Measurements from ENCODE around the gene CACNB2. TPM values are rescaled to one million over a fixed set of nuclear protein-coding genes. Genes with fewer than 3 reads are reported as not detected.

The CACNB2 gene
- total RNA-seq, 1 donor from 2014 or later: not detected

- Mint-ChIP-seq H3K4me3 (no peak overlapping the region), H3K36me3 (ENCODE audit: low read depth) (no peaks in the 10 kb centered on the region), H3K4me1 (no peaks in the 10 kb centered on the region), H3K27ac (no peak overlapping the region), H3K27me3 (no peaks in the 10 kb centered on the region), H3K9me3 (no peaks in the 10 kb centered on the region)
- ChIA-PET POLR2A (no interaction called here), CTCF (no interaction called here)
- no peak for TF ChIP-seq CTCF (IDR thresholded peaks at IDR 0.05)
- intact Hi-C loops (cut with micrococcal nuclease): no loop called here
- DNase-seq: no peak
- ATAC-seq (ENCODE audit: low read depth): no peak
These were observed 26.3 kb upstream of the CACNB2 start for GRCh38 chr10:18113881-18114280.

GRCh38 chr10:18117276-18117675 lies 22.9 kb upstream of the CACNB2 start:
- Mint-ChIP-seq H3K27ac (no peak overlapping the region), H3K9me3 (no peaks in the 10 kb centered on the region), H3K4me1 (no peaks in the 10 kb centered on the region), H3K36me3 (ENCODE audit: low read depth) (no peaks in the 10 kb centered on the region), H3K4me3 (no peak overlapping the region), H3K27me3 (no peaks in the 10 kb centered on the region)
- ChIA-PET POLR2A (no interaction called here), CTCF (no interaction called here)
- DNase-seq (no peak), ATAC-seq (ENCODE audit: low read depth) (no peak)
- intact Hi-C loops (cut with micrococcal nuclease): no loop called here
- TF ChIP-seq CTCF (IDR thresholded peaks at IDR 0.05): no peak

- TF ChIP-seq CTCF (IDR thresholded peaks at IDR 0.05): no peak
- DNase-seq (no peak), ATAC-seq (ENCODE audit: low read depth) (no peak)
- Mint-ChIP-seq H3K4me1 (no peaks in the 10 kb centered on the region), H3K27ac (no peak overlapping the region), H3K9me3 (no peaks in the 10 kb centered on the region), H3K4me3 (no peak overlapping the region), H3K36me3 (ENCODE audit: low read depth) (no peaks in the 10 kb centered on the region), H3K27me3 (no peaks in the 10 kb centered on the region)
- intact Hi-C loops (cut with micrococcal nuclease): no loop called here
- ChIA-PET POLR2A (no interaction called here), CTCF (no interaction called here)
These were observed 17.5 kb upstream of the CACNB2 start for GRCh38 chr10:18122753-18123152.

- no peaks in the 10 kb centered on the region for H3K4me1 Mint-ChIP-seq
- no peak for TF ChIP-seq CTCF (IDR thresholded peaks at IDR 0.05)
- ChIA-PET CTCF (no interaction called here), POLR2A (no interaction called here)
- ATAC-seq (ENCODE audit: low read depth) (no peak), DNase-seq (no peak)
- intact Hi-C loops (cut with micrococcal nuclease): no loop called here
- H3K36me3 Mint-ChIP-seq (ENCODE audit: low read depth): no peaks in the 10 kb centered on the region
- no peaks in the 10 kb centered on the region for H3K9me3 Mint-ChIP-seq
- no peak overlapping the region for H3K27ac Mint-ChIP-seq
- no peak overlapping the region for H3K4me3 Mint-ChIP-seq
- no peaks in the 10 kb centered on the region for H3K27me3 Mint-ChIP-seq
These were observed 7.2 kb upstream of the CACNB2 start for GRCh38 chr10:18133046-18133445.

- H3K4me1 Mint-ChIP-seq: no peaks in the 10 kb centered on the region
- H3K27me3 Mint-ChIP-seq: peaks cover 5% of the 10 kb centered on the region
- ATAC-seq (ENCODE audit: low read depth) (no peak), DNase-seq (no peak)
- ChIA-PET CTCF (interaction anchor here (0.6 kb wide), 1 partner anchor 515 kb away, joined by 6 read pairs; no protein-coding TSS in a partner anchor), POLR2A (no interaction called here)
- intact Hi-C loops (cut with micrococcal nuclease): no loop called here
- H3K27ac Mint-ChIP-seq: no peak overlapping the region
- no peaks in the 10 kb centered on the region for H3K9me3 Mint-ChIP-seq
- no peak for TF ChIP-seq CTCF (IDR thresholded peaks at IDR 0.05)
- no peaks in the 10 kb centered on the region for H3K36me3 Mint-ChIP-seq (ENCODE audit: low read depth)
- no peak overlapping the region for H3K4me3 Mint-ChIP-seq
These were observed 5.7 kb upstream of the CACNB2 start for GRCh38 chr10:18134509-18134908.
